IPS-18c (cell line): Measurements from ENCODE around the gene RNF144A.

ENCODE experiments used
- H3K4me3 ChIP-seq: 2 replicates; pipeline ENCODE4 v1.7.0; 2013; ENCODE audit warnings: low read depth, mild to moderate bottlenecking, low read length, moderate library complexity; ENCODE audit not compliant: insufficient read depth
- H3K9me3 ChIP-seq: one replicate; pipeline ENCODE4 v1.6.1; 2013; ENCODE audit warnings: mild to moderate bottlenecking, low read length, moderate library complexity; ENCODE audit not compliant: control insufficient read depth, insufficient read depth

RNF144A gene

GRCh38 chr2:7052404-7052803 lies 135.2 kb downstream of the RNF144A start:
- Histone ChIP-seq H3K4me3 (no peak overlapping the region), H3K9me3 (no peaks in the 10 kb centered on the region)

- no peak overlapping the region for H3K4me3 ChIP-seq
These were observed 136.5 kb downstream of the RNF144A start for GRCh38 chr2:7053650-7054265.

GRCh38 chr2:7057865-7058400 lies 140.7 kb downstream of the RNF144A start:
- Histone ChIP-seq H3K4me3 (no peak overlapping the region), H3K9me3 (peaks cover 2% of the 10 kb centered on the region)

More at GRCh38 chr2:7053650-7054265, 136.5 kb downstream of the RNF144A start:
- no peaks in the 10 kb centered on the region for H3K9me3 ChIP-seq

- H3K4me3 ChIP-seq = no peak overlapping the region
These were observed 142.9 kb downstream of the RNF144A start for GRCh38 chr2:7060156-7060555.

GRCh38 chr2:7060631-7061449 lies 143.6 kb downstream of the RNF144A start:
- Histone ChIP-seq H3K4me3 (no peak overlapping the region), H3K9me3 (peaks cover 2% of the 10 kb centered on the region)

More at GRCh38 chr2:7060156-7060555, 142.9 kb downstream of the RNF144A start:
- H3K9me3 ChIP-seq = peaks cover 2% of the 10 kb centered on the region

GRCh38 chr2:7061450-7061789 lies 144.2 kb downstream of the RNF144A start:
- peaks cover 2% of the 10 kb centered on the region for H3K9me3 ChIP-seq
- no peak overlapping the region for H3K4me3 ChIP-seq

GRCh38 chr2:7061921-7062320 lies 144.7 kb downstream of the RNF144A start:
- Histone ChIP-seq H3K4me3 (no peak overlapping the region), H3K9me3 (peaks cover 2% of the 10 kb centered on the region)

- Histone ChIP-seq H3K4me3 (no peak overlapping the region), H3K9me3 (peaks cover 2% of the 10 kb centered on the region)
These were observed 146.6 kb downstream of the RNF144A start for GRCh38 chr2:7063789-7064188.

- Histone ChIP-seq H3K4me3 (no peak overlapping the region), H3K9me3 (no peaks in the 10 kb centered on the region)
These were observed 151.2 kb downstream of the RNF144A start for GRCh38 chr2:7068457-7068856.

- no peak overlapping the region for H3K4me3 ChIP-seq
- no peaks in the 10 kb centered on the region for H3K9me3 ChIP-seq
These were observed 153.3 kb downstream of the RNF144A start for GRCh38 chr2:7070483-7070882.

- H3K9me3 ChIP-seq = no peaks in the 10 kb centered on the region
These were observed 153.9 kb downstream of the RNF144A start for GRCh38 chr2:7071154-7071553.

GRCh38 chr2:7071916-7072556 lies 154.8 kb downstream of the RNF144A start:
- H3K4me3 ChIP-seq = no peak overlapping the region
- H3K9me3 ChIP-seq = no peaks in the 10 kb centered on the region

More at GRCh38 chr2:7071154-7071553, 153.9 kb downstream of the RNF144A start:
- H3K4me3 ChIP-seq = no peak overlapping the region

GRCh38 chr2:7073901-7074300 lies 156.7 kb downstream of the RNF144A start:
- no peak overlapping the region for H3K4me3 ChIP-seq
- H3K9me3 ChIP-seq = no peaks in the 10 kb centered on the region

- H3K4me3 ChIP-seq = no peak overlapping the region
- no peaks in the 10 kb centered on the region for H3K9me3 ChIP-seq
These were observed 158.6 kb downstream of the RNF144A start for GRCh38 chr2:7075834-7076233.

GRCh38 chr2:7077660-7078267 lies 160.6 kb downstream of the RNF144A start:
- no peaks in the 10 kb centered on the region for H3K9me3 ChIP-seq

GRCh38 chr2:7083580-7084509 lies 166.6 kb downstream of the RNF144A start:
- Histone ChIP-seq H3K9me3 (peaks cover 3% of the 10 kb centered on the region), H3K4me3 (no peak overlapping the region)

More at GRCh38 chr2:7077660-7078267, 160.6 kb downstream of the RNF144A start:
- no peak overlapping the region for H3K4me3 ChIP-seq
